SU-DHL-6 (cell line): Measurements from ENCODE around the gene PAIP1.

Source experiments
- H2AFZ ChIP-seq: fragments of 200-600 bp; sonication (generic); 2 replicates; pipeline ENCODE4 v1.6.1; 2014; ENCODE audit warnings: low read depth, mild to moderate bottlenecking, moderate library complexity, mixed read lengths, antibody characterized with exemption, low read length; ENCODE audit not compliant: severe bottlenecking
- H3F3A ChIP-seq: fragments of 200-600 bp; shearing (Covaris generic); 2 replicates; pipeline ENCODE4 v1.6.0; 2016; ENCODE audit warnings: antibody characterized with exemption, mild to moderate bottlenecking; ENCODE audit not compliant: insufficient read depth
- H3K27ac ChIP-seq: fragments of 200-600 bp; sonication (generic); 2 replicates; pipeline ENCODE4 v1.5.1; 2016; ENCODE audit warnings: low read depth, mild to moderate bottlenecking, low read length, moderate library complexity, mixed read lengths
- H3K27me3 ChIP-seq: fragments of 200-600 bp; sonication (generic), shearing (Covaris generic); 2 replicates; pipeline ENCODE4 v1.6.0; 2014; ENCODE audit warnings: mild to moderate bottlenecking, low read length
- H3K36me3 ChIP-seq: fragments of 200-600 bp; sonication (generic); 2 replicates; pipeline ENCODE4 v1.6.1; 2014; ENCODE audit warnings: mild to moderate bottlenecking, low read length, mixed read lengths
- H3K4me2 ChIP-seq: fragments of 300-600, 200-600 bp; shearing (Covaris generic), sonication (generic); 2 replicates; pipeline ENCODE4 v1.6.0; 2014; ENCODE audit warnings: low read length, low read depth, mild to moderate bottlenecking; ENCODE audit not compliant: poor library complexity, severe bottlenecking
- H3K4me3 ChIP-seq: fragments of 200-600 bp; sonication (generic); 2 replicates; pipeline ENCODE4 v1.5.1; 2014; ENCODE audit warnings: antibody characterized with exemption, low read length, mild to moderate bottlenecking, mixed read lengths; ENCODE audit not compliant: insufficient read depth, poor library complexity, severe bottlenecking
- H3K79me2 ChIP-seq: fragments of 200-600 bp; sonication (generic); 2 replicates; pipeline ENCODE4 v1.6.1; 2014; ENCODE audit warnings: mild to moderate bottlenecking, low read length, moderate library complexity; ENCODE audit not compliant: insufficient read depth
- H3K9ac ChIP-seq: fragments of 200-600 bp; sonication (generic); 2 replicates; pipeline ENCODE4 v1.7.0; 2014; ENCODE audit warnings: mild to moderate bottlenecking, low read length
- H3K9me2 ChIP-seq: fragments of 200-600 bp; sonication (generic); replicated peaks from 2 replicates; pipeline ENCODE4 v1.6.1; 2014; ENCODE audit warnings: low read length; ENCODE audit not compliant: insufficient read depth
- H3K9me3 ChIP-seq: fragments of 200-600 bp; sonication (generic); 2 replicates; pipeline ENCODE4 v1.6.1; 2014; ENCODE audit warnings: low read length, mixed read lengths; ENCODE audit not compliant: insufficient read depth
- H4K20me1 ChIP-seq: fragments of 200-600 bp; sonication (generic); 2 replicates; pipeline ENCODE4 v1.6.1; 2014; ENCODE audit warnings: low read depth, mild to moderate bottlenecking, antibody characterized with exemption, low read length, moderate library complexity, mixed read lengths
- EZH2phosphoT487 ChIP-seq: fragments of 200-600 bp; sonication (generic), shearing (Covaris generic); conservative IDR thresholded peaks from 2 replicates; pipeline ENCODE4 v1.6.1; 2018; ENCODE audit warnings: mild to moderate bottlenecking, antibody characterized with exemption, low read length, moderate library complexity, mixed read lengths
- TF ChIP-seq, protein P1 (sequence below): fragments of 200-600 bp; sonication (generic); IDR thresholded peaks from one replicate; pipeline ENCODE4 v1.5.1; 2017; ENCODE audit warnings: antibody characterized with exemption, mild to moderate bottlenecking, low read length, moderate library complexity; ENCODE audit not compliant: insufficient read depth, poor library complexity, severe bottlenecking

The PAIP1 gene

GRCh38 chr5:43588842-43589241 lies 32.0 kb upstream of the PAIP1 start:
- Histone ChIP-seq H3K9ac (no peak overlapping the region), H3K4me2 (no peak overlapping the region), H3K27ac (no peak overlapping the region), H3K27me3 (no peaks in the 10 kb centered on the region), H3K79me2 (0 out of 2 replicates have a peak, but pooled peaks cover 4% of the 10 kb centered on the region), H3F3A (no peaks in the 10 kb centered on the region), H3K9me2 (no peaks in the 10 kb centered on the region), H4K20me1 (no peaks in the 10 kb centered on the region), H3K36me3 (no peaks in the 10 kb centered on the region), H2AFZ (no peak overlapping the region), H3K9me3 (no peaks in the 10 kb centered on the region), H3K4me3 (no peak overlapping the region)
- TF ChIP-seq, protein P1, sequence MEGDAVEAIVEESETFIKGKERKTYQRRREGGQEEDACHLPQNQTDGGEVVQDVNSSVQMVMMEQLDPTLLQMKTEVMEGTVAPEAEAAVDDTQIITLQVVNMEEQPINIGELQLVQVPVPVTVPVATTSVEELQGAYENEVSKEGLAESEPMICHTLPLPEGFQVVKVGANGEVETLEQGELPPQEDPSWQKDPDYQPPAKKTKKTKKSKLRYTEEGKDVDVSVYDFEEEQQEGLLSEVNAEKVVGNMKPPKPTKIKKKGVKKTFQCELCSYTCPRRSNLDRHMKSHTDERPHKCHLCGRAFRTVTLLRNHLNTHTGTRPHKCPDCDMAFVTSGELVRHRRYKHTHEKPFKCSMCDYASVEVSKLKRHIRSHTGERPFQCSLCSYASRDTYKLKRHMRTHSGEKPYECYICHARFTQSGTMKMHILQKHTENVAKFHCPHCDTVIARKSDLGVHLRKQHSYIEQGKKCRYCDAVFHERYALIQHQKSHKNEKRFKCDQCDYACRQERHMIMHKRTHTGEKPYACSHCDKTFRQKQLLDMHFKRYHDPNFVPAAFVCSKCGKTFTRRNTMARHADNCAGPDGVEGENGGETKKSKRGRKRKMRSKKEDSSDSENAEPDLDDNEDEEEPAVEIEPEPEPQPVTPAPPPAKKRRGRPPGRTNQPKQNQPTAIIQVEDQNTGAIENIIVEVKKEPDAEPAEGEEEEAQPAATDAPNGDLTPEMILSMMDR: no peak
- TF ChIP-seq EZH2phosphoT487: no peak

DNA sequence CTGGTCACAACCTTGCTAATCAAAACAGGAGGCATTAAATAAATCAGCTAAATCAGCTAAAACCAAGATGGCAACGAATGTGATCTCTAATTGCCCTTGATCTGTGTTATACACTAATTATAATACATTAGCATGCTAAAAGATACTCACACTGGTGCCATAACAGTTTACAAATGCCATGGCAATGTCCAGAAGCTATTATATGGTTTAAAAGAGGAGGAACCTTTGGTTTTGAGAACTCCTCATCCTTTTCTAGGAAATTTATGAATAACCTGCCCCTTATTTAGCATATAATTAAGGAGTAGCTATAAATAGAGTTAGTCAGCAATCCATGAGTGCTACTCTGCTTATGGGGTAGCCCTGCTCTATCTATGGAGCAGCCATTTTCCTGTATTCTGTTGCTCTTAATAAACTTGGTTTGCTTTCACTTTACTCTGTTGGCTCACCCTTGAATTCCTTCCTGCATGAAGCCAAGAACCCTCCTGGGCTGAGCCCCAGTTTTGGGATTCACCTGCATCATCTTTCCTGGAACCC lies 27.4 kb upstream of the PAIP1 start:
- no peaks in the 10 kb centered on the region for H3K9me2 ChIP-seq
- H4K20me1 ChIP-seq: no peaks in the 10 kb centered on the region
- H3K9me3 ChIP-seq: no peaks in the 10 kb centered on the region
- TF ChIP-seq EZH2phosphoT487: no peak
- TF ChIP-seq, protein P1: no peak
- H2AFZ ChIP-seq: no peak overlapping the region
- no peaks in the 10 kb centered on the region for H3F3A ChIP-seq
- no peak overlapping the region for H3K9ac ChIP-seq
- no peak overlapping the region for H3K27ac ChIP-seq
- no peak overlapping the region for H3K4me2 ChIP-seq
- H3K79me2 ChIP-seq: 0 out of 2 replicates have a peak, but pooled peaks cover 4% of the 10 kb centered on the region
- H3K27me3 ChIP-seq: no peaks in the 10 kb centered on the region
- no peak overlapping the region for H3K4me3 ChIP-seq
- peaks cover 3% of the 10 kb centered on the region; the same call in 1 of the 2 replicates for H3K36me3 ChIP-seq

- Histone ChIP-seq H3K27ac (no peak overlapping the region), H3F3A (no peaks in the 10 kb centered on the region), H3K4me3 (no peak overlapping the region), H4K20me1 (no peaks in the 10 kb centered on the region), H3K27me3 (no peaks in the 10 kb centered on the region), H2AFZ (no peak overlapping the region), H3K4me2 (no peak overlapping the region), H3K9me2 (no peaks in the 10 kb centered on the region), H3K36me3 (peaks cover 3% of the 10 kb centered on the region; the same call in 1 of the 2 replicates), H3K9ac (no peak overlapping the region), H3K79me2 (0 out of 2 replicates have a peak, but pooled peaks cover 4% of the 10 kb centered on the region), H3K9me3 (no peaks in the 10 kb centered on the region)
- TF ChIP-seq EZH2phosphoT487: no peak
- TF ChIP-seq, protein P1: no peak
Observed at GRCh38 chr5:43583724-43584123, 26.8 kb upstream of the PAIP1 start.
